PFSK-1 (cell line): ENCODE measurements around the gene SLC6A13.

Experiments
- FOXP2 ChIP-seq: optimal IDR thresholded peaks from 2 replicates; pipeline ENCODE3; 2011; ENCODE audit warnings: borderline replicate concordance, control low read depth, inconsistent platforms; ENCODE audit not compliant: insufficient read depth; ENCODE audit errors: extremely low read length, extremely low read depth
- POLR2AphosphoS5 ChIP-seq: IDR thresholded peaks from 2 replicates; pipeline ENCODE4 v1.6.1; 2012; ENCODE audit warnings: low read depth, mild to moderate bottlenecking, control low read depth, low read length, moderate library complexity
- REST ChIP-seq, 2 experiments: IDR thresholded peaks; 2 replicates each; pipeline versions ENCODE4 v1.6.1 to v1.8.0; 2011 to 2012; ENCODE audit warnings: low read depth in 2 of 2, low read length in 2 of 2, control low read depth in 1 of 2, inconsistent platforms in 1 of 2, mild to moderate bottlenecking in 1 of 2, moderate library complexity in 1 of 2; ENCODE audit not compliant: insufficient read depth in 1 of 2
- SIN3A ChIP-seq: IDR thresholded peaks from 2 replicates; pipeline ENCODE4 v1.6.1; 2012; ENCODE audit warnings: mild to moderate bottlenecking, low read length, moderate library complexity, borderline replicate concordance; ENCODE audit not compliant: insufficient read depth
- TAF1 ChIP-seq: IDR thresholded peaks from 2 replicates; pipeline ENCODE4 v1.6.1; 2012; ENCODE audit warnings: low read length, control low read depth, borderline replicate concordance; ENCODE audit not compliant: insufficient read depth

Gene SLC6A13

GRCh38 chr12:227923-228845, 34.5 kb downstream of the SLC6A13 start:
- TF ChIP-seq REST (IDR thresholded peaks at IDR 0.05; ENCODE audit: insufficient read depth in 1 of 2, low read depth in 2 of 2, low read length in 2 of 2) = no peak
- no peak for TF ChIP-seq POLR2AphosphoS5
- no peak for TF ChIP-seq TAF1
- no peak for TF ChIP-seq FOXP2
- no peak for TF ChIP-seq SIN3A

GRCh38 chr12:227286-227915, 35.2 kb downstream of the SLC6A13 start:
- TF ChIP-seq REST (IDR thresholded peaks at IDR 0.05; ENCODE audit: insufficient read depth in 1 of 2, low read depth in 2 of 2, low read length in 2 of 2) (no peak), TAF1 (no peak), FOXP2 (no peak), SIN3A (no peak), POLR2AphosphoS5 (no peak)

- TF ChIP-seq TAF1 = no peak
- no peak for TF ChIP-seq SIN3A
- no peak for TF ChIP-seq POLR2AphosphoS5
- no peak for TF ChIP-seq REST (IDR thresholded peaks at IDR 0.05; ENCODE audit: insufficient read depth in 1 of 2, low read depth in 2 of 2, low read length in 2 of 2)
- no peak for TF ChIP-seq FOXP2
Observed at GRCh38 chr12:226401-226800, 36.2 kb downstream of the SLC6A13 start.

GRCh38 chr12:225012-225411, 37.6 kb downstream of the SLC6A13 start:
- TF ChIP-seq FOXP2 (no peak), TAF1 (no peak), POLR2AphosphoS5 (no peak), SIN3A (no peak), REST (IDR thresholded peaks at IDR 0.05; ENCODE audit: insufficient read depth in 1 of 2, low read depth in 2 of 2, low read length in 2 of 2) (no peak)
